Measurements from ENCODE around the gene AGA. TPM values are rescaled to one million over a fixed set of nuclear protein-coding genes. Genes with fewer than 3 reads are reported as not detected.

AGA gene
- total RNA-seq, 1 experiment from 2014 or later: 14.5 TPM

GRCh38 chr4:177450426-177451107, 8.3 kb upstream of the AGA start:
- no peak for DNase-seq (ENCODE audit: low spot score)
- in situ Hi-C loops (cut with HindIII; ENCODE audit: low sequenced_read_pairs): no loop called here

GRCh38 chr4:177448850-177449249, 6.6 kb upstream of the AGA start:
- DNase-seq (ENCODE audit: low spot score): no peak
- in situ Hi-C loops (cut with HindIII; ENCODE audit: low sequenced_read_pairs): no loop called here

- in situ Hi-C loops (cut with HindIII; ENCODE audit: low sequenced_read_pairs): no loop called here
- DNase-seq (ENCODE audit: low spot score): no peak
Observed at GRCh38 chr4:177447417-177448004, 5.3 kb upstream of the AGA start.

GRCh38 chr4:177446586-177446985, 4.3 kb upstream of the AGA start:
- no peak for DNase-seq (ENCODE audit: low spot score)
- in situ Hi-C loops (cut with HindIII; ENCODE audit: low sequenced_read_pairs): no loop called here

GRCh38 chr4:177444911-177445736, 2.9 kb upstream of the AGA start:
- in situ Hi-C loops (cut with HindIII; ENCODE audit: low sequenced_read_pairs): no loop called here
- no peak for DNase-seq (ENCODE audit: low spot score)

GRCh38 chr4:177441061-177441802, 1.0 kb downstream of the AGA start:
- in situ Hi-C loops (cut with HindIII; ENCODE audit: low sequenced_read_pairs): no loop called here
- DNase-seq (ENCODE audit: low spot score): peak; percentile 32

GRCh38 chr4:177436456-177436855, 5.8 kb downstream of the AGA start:
- no peak for DNase-seq (ENCODE audit: low spot score)
- in situ Hi-C loops (cut with HindIII; ENCODE audit: low sequenced_read_pairs): no loop called here

- no peak for DNase-seq (ENCODE audit: low spot score)
- in situ Hi-C loops (cut with HindIII; ENCODE audit: low sequenced_read_pairs): no loop called here
Observed at GRCh38 chr4:177434667-177435066, 7.6 kb downstream of the AGA start.

GRCh38 chr4:177427192-177427591, 15.0 kb downstream of the AGA start:
- in situ Hi-C loops (cut with HindIII; ENCODE audit: low sequenced_read_pairs): no loop called here
- DNase-seq (ENCODE audit: low spot score): no peak

GRCh38 chr4:177419434-177419833, 22.8 kb downstream of the AGA start:
- in situ Hi-C loops (cut with HindIII; ENCODE audit: low sequenced_read_pairs): no loop called here
- no peak for DNase-seq (ENCODE audit: low spot score)

GRCh38 chr4:177413656-177414055, 28.6 kb downstream of the AGA start:
- no peak for DNase-seq (ENCODE audit: low spot score)
- in situ Hi-C loops (cut with HindIII; ENCODE audit: low sequenced_read_pairs): no loop called here

GRCh38 chr4:177413076-177413475, 29.2 kb downstream of the AGA start:
- in situ Hi-C loops (cut with HindIII; ENCODE audit: low sequenced_read_pairs): no loop called here

GRCh38 chr4:177411996-177412395, 30.2 kb downstream of the AGA start:
- DNase-seq (ENCODE audit: low spot score): no peak
- in situ Hi-C loops (cut with HindIII; ENCODE audit: low sequenced_read_pairs): no loop called here

More at GRCh38 chr4:177413076-177413475, 29.2 kb downstream of the AGA start:
- no peak for DNase-seq (ENCODE audit: low spot score)

- in situ Hi-C loops (cut with HindIII; ENCODE audit: low sequenced_read_pairs): no loop called here
- no peak for DNase-seq (ENCODE audit: low spot score)
Observed at GRCh38 chr4:177410566-177410965, 31.7 kb downstream of the AGA start.

GRCh38 chr4:177408023-177408422, 34.2 kb downstream of the AGA start:
- no peak for DNase-seq (ENCODE audit: low spot score)
- in situ Hi-C loops (cut with HindIII; ENCODE audit: low sequenced_read_pairs): no loop called here

- in situ Hi-C loops (cut with HindIII; ENCODE audit: low sequenced_read_pairs): no loop called here
- DNase-seq (ENCODE audit: low spot score): no peak
Observed at GRCh38 chr4:177405508-177405907, 36.7 kb downstream of the AGA start.

GRCh38 chr4:177404986-177405385, 37.3 kb downstream of the AGA start:
- in situ Hi-C loops (cut with HindIII; ENCODE audit: low sequenced_read_pairs): no loop called here
- no peak for DNase-seq (ENCODE audit: low spot score)

GRCh38 chr4:177404342-177404741, 37.9 kb downstream of the AGA start:
- no peak for DNase-seq (ENCODE audit: low spot score)
- in situ Hi-C loops (cut with HindIII; ENCODE audit: low sequenced_read_pairs): no loop called here

- in situ Hi-C loops (cut with HindIII; ENCODE audit: low sequenced_read_pairs): no loop called here
- DNase-seq (ENCODE audit: low spot score): no peak
Observed at GRCh38 chr4:177403746-177404145, 38.5 kb downstream of the AGA start.

All from G401 (cell line).